Prostate gland (tissue), 2 donors: ENCODE data around the gene UQCRC1.

Source experiments
- CTCF ChIP-seq, 4 experiments: fragments of 200-600 bp in 2 of 4; fragments of 450-650 bp in 2 of 4; sonication (generic) in 2 of 4; IDR thresholded peaks; 1 replicate in 3 of 4; 2 replicates in 1 of 4; pipeline ENCODE4 v1.5.1; 2016 to 2019; ENCODE audit warnings: antibody characterized with exemption in 4 of 4, mild to moderate bottlenecking in 2 of 4, moderate library complexity in 2 of 4
- POLR2A ChIP-seq: fragments of 450-650 bp; IDR thresholded peaks from one replicate; pipeline ENCODE4 v1.6.1; 2016; ENCODE audit warnings: antibody characterized with exemption, mild to moderate bottlenecking
- POLR2AphosphoS5 ChIP-seq: sonication (generic); formaldehyde crosslinking; IDR thresholded peaks from one replicate; pipeline ENCODE4 v1.6.1; 2017; ENCODE audit warnings: antibody characterized with exemption

DNA sequence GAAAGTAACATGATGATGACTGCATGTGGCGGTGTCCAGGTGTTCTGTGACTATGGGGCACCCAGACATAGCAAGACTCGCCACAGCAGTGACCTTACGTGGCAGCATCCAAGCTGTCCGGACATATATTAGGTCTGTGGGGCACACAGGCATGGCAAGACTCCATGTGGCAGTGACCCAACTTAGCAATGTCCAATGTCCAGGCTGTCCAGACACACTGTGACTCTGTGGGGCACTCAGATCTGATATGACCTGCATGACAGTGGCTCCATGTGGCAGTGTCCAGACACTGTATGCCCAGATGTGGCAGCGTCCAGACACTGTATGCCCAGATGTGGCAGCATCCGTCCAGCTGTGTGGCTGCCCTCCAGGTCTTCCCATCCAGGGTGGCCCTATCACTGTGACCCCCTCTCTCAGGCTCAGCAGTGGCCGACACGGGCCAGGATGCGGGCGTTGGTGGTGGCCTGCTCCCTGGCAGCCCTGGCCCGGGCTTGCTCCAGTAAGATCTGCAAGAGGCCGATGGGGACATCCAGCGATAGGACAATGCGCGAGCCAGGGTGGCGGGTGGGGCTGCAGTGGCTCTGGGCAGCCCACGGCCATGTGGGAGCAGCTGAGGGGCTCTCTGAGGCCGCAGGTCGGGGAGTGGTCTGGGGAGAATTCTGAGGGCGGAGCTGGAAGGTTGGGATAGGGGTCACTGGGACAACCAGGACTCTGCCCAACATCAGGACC, 46.9 kb downstream of the UQCRC1 start:
- TF ChIP-seq CTCF (IDR thresholded peaks at IDR 0.05), result no peak
- TF ChIP-seq POLR2A, result no peak
- no peak for TF ChIP-seq POLR2AphosphoS5
